Vagina (tissue), 2 donors: ENCODE data around the gene ADAMTS13.

Experiments
- POLR2A ChIP-seq, 2 donors: fragments of 450-650 bp; IDR thresholded peaks; one replicate each; pipeline ENCODE4 v1.6.1; 2017; ENCODE audit warnings: antibody characterized with exemption in 2 of 2, mild to moderate bottlenecking in 2 of 2, moderate library complexity in 2 of 2
- TF ChIP-seq, protein P1 (sequence below), 3 experiments: fragments of 450-650 bp in 2 of 3; fragments of 200-600 bp in 1 of 3; sonication (generic) in 1 of 3; IDR thresholded peaks; one replicate each; pipeline ENCODE4 v1.5.1; 2017 to 2019; ENCODE audit warnings: antibody characterized with exemption in 3 of 3, mild to moderate bottlenecking in 2 of 3, moderate library complexity in 2 of 3

DNA sequence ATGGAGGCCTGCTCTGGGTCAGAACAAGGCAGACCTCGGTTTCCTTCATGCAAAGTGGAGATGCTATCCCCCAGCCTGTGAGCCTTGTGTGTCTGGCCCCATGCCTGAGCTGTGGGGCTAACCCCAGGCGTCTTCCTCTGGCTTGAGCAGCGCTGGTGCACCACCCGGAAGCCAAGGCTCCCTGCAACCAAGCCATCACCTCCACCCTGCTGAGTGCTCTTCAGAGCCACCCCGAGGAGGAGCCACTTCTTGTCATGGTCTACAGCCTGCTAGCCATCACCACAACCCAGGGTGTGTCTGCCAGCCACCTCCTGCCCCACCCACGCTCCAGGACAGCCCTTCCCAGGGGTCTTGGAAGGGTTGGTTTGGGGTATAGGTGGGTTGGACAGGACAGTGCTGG, 20.6 kb upstream of the ADAMTS13 start:
- TF ChIP-seq, protein P1, sequence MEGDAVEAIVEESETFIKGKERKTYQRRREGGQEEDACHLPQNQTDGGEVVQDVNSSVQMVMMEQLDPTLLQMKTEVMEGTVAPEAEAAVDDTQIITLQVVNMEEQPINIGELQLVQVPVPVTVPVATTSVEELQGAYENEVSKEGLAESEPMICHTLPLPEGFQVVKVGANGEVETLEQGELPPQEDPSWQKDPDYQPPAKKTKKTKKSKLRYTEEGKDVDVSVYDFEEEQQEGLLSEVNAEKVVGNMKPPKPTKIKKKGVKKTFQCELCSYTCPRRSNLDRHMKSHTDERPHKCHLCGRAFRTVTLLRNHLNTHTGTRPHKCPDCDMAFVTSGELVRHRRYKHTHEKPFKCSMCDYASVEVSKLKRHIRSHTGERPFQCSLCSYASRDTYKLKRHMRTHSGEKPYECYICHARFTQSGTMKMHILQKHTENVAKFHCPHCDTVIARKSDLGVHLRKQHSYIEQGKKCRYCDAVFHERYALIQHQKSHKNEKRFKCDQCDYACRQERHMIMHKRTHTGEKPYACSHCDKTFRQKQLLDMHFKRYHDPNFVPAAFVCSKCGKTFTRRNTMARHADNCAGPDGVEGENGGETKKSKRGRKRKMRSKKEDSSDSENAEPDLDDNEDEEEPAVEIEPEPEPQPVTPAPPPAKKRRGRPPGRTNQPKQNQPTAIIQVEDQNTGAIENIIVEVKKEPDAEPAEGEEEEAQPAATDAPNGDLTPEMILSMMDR (IDR thresholded peaks at IDR 0.05), result no peak
- no peak for TF ChIP-seq POLR2A (IDR thresholded peaks at IDR 0.05)
